ENCODE measurements around the gene TFDP2.
"Not testable (repeated sequence)": the region's sequence is repeated elsewhere in the genome, so short reads cannot be mapped to it uniquely, and the experiment has no call there.

Gene TFDP2

GRCh38 chr3:142127941-142128658 lies 21.2 kb downstream of the TFDP2 start:
- DNase-seq (ENCODE audit: low read depth in 3 of 3), result no peak

GRCh38 chr3:142124243-142124642 lies 25.1 kb downstream of the TFDP2 start:
- DNase-seq (ENCODE audit: low read depth in 3 of 3), result no peak

GRCh38 chr3:142120707-142121106 lies 28.6 kb downstream of the TFDP2 start:
- no peak for DNase-seq (ENCODE audit: low read depth in 3 of 3)

GRCh38 chr3:142118911-142119310 lies 30.4 kb downstream of the TFDP2 start:
- no peak for DNase-seq (ENCODE audit: low read depth in 3 of 3)

GRCh38 chr3:142117056-142117851 lies 32.1 kb downstream of the TFDP2 start:
- no peak for DNase-seq (ENCODE audit: low read depth in 3 of 3)

GRCh38 chr3:142115867-142116668 lies 33.3 kb downstream of the TFDP2 start:
- no peak for DNase-seq (ENCODE audit: low read depth in 3 of 3)

- no peak for DNase-seq (ENCODE audit: low read depth in 3 of 3)
Observed at GRCh38 chr3:142112601-142113000, 36.7 kb downstream of the TFDP2 start.

GRCh38 chr3:142106548-142106947 lies 42.8 kb downstream of the TFDP2 start:
- no peak for DNase-seq (ENCODE audit: low read depth in 3 of 3)

GRCh38 chr3:142105991-142106390 lies 43.4 kb downstream of the TFDP2 start:
- no peak for DNase-seq (ENCODE audit: low read depth in 3 of 3)

- DNase-seq (ENCODE audit: low read depth in 3 of 3), result no peak
Observed at GRCh38 chr3:142104763-142105162, 44.6 kb downstream of the TFDP2 start.

- DNase-seq (ENCODE audit: low read depth in 3 of 3), result no peak
Observed at GRCh38 chr3:142098964-142099363, 50.4 kb downstream of the TFDP2 start.

- DNase-seq (ENCODE audit: low read depth in 3 of 3), result no peak
Observed at GRCh38 chr3:142097099-142097843, 52.1 kb downstream of the TFDP2 start.

GRCh38 chr3:142095841-142096240 lies 53.5 kb downstream of the TFDP2 start:
- no peak for DNase-seq (ENCODE audit: low read depth in 3 of 3)

- DNase-seq (ENCODE audit: low read depth in 3 of 3), result not testable (repeated sequence)
Observed at GRCh38 chr3:142088925-142089324, 60.4 kb downstream of the TFDP2 start.

GRCh38 chr3:142088522-142088921 lies 60.8 kb downstream of the TFDP2 start:
- DNase-seq (ENCODE audit: low read depth in 3 of 3), result no peak

- no peak for DNase-seq (ENCODE audit: low read depth in 3 of 3)
Observed at GRCh38 chr3:142087676-142088075, 61.7 kb downstream of the TFDP2 start.

- DNase-seq (ENCODE audit: low read depth in 3 of 3), result no peak
Observed at GRCh38 chr3:142086581-142087090, 62.7 kb downstream of the TFDP2 start.

- no peak for DNase-seq (ENCODE audit: low read depth in 3 of 3)
Observed at GRCh38 chr3:142081178-142081577, 68.2 kb downstream of the TFDP2 start.

GRCh38 chr3:142077859-142078500 lies 71.4 kb downstream of the TFDP2 start:
- no peak for DNase-seq (ENCODE audit: low read depth in 3 of 3)

- no peak for DNase-seq (ENCODE audit: low read depth in 3 of 3)
Observed at GRCh38 chr3:142077155-142077858, 72.0 kb downstream of the TFDP2 start.
